ENCODE results near the gene RNF183. TPM values are rescaled to one million over a fixed set of nuclear protein-coding genes. Genes with fewer than 3 reads are reported as not detected.
"Not testable (repeated sequence)": the region's sequence is repeated elsewhere in the genome, so short reads cannot be mapped to it uniquely, and the experiment has no call there.

Gene RNF183
- total RNA-seq, 1 donor from 2014 or later = 0.26 TPM

DNA sequence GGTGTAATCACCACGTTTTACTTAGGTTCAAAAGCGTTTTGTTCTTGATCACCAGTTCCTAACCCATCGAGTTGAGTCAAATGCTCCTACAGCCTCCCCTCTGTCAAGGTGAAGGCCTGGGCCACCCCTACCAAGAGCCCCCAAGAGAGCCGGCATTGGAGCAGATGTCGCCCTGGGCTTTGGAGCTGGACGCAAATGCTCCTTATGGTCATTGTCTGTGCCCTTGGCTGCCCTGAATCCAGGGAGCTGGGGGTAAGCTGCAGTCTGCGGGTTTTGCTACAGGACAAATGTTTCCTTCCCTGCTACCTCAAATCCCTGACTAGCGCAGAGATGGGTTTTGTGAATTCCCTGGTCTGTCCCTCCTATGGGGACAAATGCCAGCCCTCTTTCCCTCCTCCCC, 4.9 kb downstream of the RNF183 start:
- TF ChIP-seq, protein P1, sequence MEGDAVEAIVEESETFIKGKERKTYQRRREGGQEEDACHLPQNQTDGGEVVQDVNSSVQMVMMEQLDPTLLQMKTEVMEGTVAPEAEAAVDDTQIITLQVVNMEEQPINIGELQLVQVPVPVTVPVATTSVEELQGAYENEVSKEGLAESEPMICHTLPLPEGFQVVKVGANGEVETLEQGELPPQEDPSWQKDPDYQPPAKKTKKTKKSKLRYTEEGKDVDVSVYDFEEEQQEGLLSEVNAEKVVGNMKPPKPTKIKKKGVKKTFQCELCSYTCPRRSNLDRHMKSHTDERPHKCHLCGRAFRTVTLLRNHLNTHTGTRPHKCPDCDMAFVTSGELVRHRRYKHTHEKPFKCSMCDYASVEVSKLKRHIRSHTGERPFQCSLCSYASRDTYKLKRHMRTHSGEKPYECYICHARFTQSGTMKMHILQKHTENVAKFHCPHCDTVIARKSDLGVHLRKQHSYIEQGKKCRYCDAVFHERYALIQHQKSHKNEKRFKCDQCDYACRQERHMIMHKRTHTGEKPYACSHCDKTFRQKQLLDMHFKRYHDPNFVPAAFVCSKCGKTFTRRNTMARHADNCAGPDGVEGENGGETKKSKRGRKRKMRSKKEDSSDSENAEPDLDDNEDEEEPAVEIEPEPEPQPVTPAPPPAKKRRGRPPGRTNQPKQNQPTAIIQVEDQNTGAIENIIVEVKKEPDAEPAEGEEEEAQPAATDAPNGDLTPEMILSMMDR (IDR thresholded peaks at IDR 0.05; ENCODE audit: insufficient read depth, low read length, severe bottlenecking) = no peak
- Histone ChIP-seq H3K27me3 (ENCODE audit: control insufficient read depth, insufficient read depth, low read length) (no peaks in the 10 kb centered on the region), H3K36me3 (ENCODE audit: control insufficient read depth, insufficient read depth, low read length) (peaks cover under 1% of the 10 kb centered on the region), H3K4me3 (ENCODE audit: low read depth, low read length) (no peak overlapping the region)
- no peak for DNase-seq (ENCODE audit: low read depth)
- FAIRE-seq = no peak

DNA sequence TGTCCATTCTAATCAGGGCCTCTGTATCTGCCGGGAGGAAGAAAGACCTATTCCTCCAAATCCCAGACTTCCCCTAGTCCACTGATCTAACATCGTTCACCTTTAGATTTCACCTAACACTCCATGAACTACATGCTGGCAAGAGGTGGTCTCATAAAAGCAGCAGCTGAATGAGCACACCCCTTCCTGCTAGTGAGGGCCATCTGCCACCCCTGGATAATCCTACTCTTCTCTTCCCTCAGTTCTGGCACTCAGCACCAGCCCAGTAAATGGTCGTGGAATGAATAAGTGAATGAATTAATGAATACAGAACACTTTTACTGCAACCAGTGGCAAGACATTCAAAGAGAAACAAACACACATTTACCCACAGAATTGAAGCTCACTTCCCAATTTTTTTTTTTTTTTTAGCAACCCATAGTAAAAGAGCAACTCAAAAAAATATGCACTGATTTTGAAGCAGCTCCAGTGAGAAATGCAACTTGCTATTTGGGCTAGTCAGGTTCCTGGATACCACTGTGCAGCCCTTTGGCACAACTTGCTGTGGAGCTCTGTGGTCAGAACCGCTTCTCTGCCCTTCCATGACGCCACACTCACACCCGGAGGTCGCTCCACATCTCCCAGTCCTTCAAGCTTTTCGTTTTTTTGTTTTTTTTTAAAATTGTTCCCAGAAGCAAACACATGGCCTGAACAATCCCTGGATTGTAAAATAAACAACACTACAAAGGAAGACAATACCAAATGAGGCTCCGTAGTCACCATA, 6.2 kb downstream of the RNF183 start:
- TF ChIP-seq, protein P1 (IDR thresholded peaks at IDR 0.05; ENCODE audit: insufficient read depth, low read length, severe bottlenecking) = no peak
- Histone ChIP-seq H3K4me3 (ENCODE audit: low read depth, low read length) (no peak overlapping the region), H3K27me3 (ENCODE audit: control insufficient read depth, insufficient read depth, low read length) (no peaks in the 10 kb centered on the region), H3K36me3 (ENCODE audit: control insufficient read depth, insufficient read depth, low read length) (peaks cover 4% of the 10 kb centered on the region)
- DNase-seq (ENCODE audit: low read depth) (no peak), FAIRE-seq (no peak)

DNA sequence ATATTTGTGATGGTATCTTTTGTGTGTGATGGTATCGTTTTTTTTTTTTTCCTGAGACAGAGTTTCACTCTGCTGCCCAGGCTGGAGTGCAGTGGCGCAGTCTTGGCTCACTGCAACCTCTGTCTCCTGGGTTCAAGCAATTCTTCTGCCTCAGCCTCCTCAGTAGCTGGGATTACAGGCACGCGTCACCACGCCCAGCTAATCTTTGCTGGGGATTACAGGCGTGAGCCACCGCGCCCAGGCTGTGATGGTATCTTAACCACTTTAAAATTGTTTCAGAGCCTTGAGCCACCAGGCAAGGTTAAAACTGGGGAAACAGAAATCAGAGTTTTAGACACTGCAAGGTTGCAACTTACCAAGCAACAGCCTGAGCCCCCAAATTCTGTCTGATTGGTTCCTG, 6.9 kb downstream of the RNF183 start:
- not testable (repeated sequence) for DNase-seq (ENCODE audit: low read depth); FAIRE-seq; H3K27me3 ChIP-seq (ENCODE audit: control insufficient read depth, insufficient read depth, low read length); H3K36me3 ChIP-seq (ENCODE audit: control insufficient read depth, insufficient read depth, low read length); H3K4me3 ChIP-seq (ENCODE audit: low read depth, low read length)

DNA sequence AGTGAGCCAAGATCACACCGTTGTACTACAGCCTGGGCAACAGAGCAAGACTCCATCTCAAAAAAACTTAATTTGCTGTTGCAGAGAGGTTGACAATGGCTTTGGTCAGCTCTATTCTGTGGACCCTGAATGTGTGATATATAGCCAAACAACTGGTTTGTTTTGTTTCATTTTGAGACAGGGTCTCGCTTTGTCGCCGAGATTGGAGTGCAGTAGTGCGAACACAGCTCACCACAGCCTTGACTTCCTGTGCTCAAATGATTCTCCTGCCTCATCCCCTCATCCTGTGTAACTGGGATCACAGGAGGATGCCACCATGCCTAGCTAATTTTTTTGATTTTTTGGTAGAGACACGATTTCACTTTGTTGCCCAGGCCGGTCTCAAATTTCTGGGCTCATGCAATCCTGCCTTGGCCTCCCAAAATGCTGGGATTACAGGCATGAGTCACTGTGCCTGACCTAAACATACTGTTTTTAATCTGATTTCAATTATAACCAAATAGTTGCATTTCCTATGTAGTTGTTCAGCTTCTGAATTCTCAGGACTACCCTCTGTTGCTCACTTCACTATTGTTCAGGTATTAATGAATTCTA, 9.8 kb downstream of the RNF183 start:
- no peak overlapping the region for H3K4me3 ChIP-seq (ENCODE audit: low read depth, low read length)

GRCh38 chr9:113290052-113290607, 13.0 kb downstream of the RNF183 start:
- peaks cover 22% of the 10 kb centered on the region for H3K36me3 ChIP-seq (ENCODE audit: control insufficient read depth, insufficient read depth, low read length)
- H3K27me3 ChIP-seq (ENCODE audit: control insufficient read depth, insufficient read depth, low read length) = no peaks in the 10 kb centered on the region
- DNase-seq (ENCODE audit: low read depth) (no peak), FAIRE-seq (no peak)
- TF ChIP-seq, protein P1 (IDR thresholded peaks at IDR 0.05; ENCODE audit: insufficient read depth, low read length, severe bottlenecking) = no peak
- no peak overlapping the region for H3K4me3 ChIP-seq (ENCODE audit: low read depth, low read length)

More for the DNA sequence above, 9.8 kb downstream of the RNF183 start:
- H3K27me3 ChIP-seq (ENCODE audit: control insufficient read depth, insufficient read depth, low read length) = no peaks in the 10 kb centered on the region
- peaks cover 14% of the 10 kb centered on the region for H3K36me3 ChIP-seq (ENCODE audit: control insufficient read depth, insufficient read depth, low read length)
- FAIRE-seq (no peak), DNase-seq (ENCODE audit: low read depth) (no peak)
- TF ChIP-seq, protein P1 (IDR thresholded peaks at IDR 0.05; ENCODE audit: insufficient read depth, low read length, severe bottlenecking) = no peak

GRCh38 chr9:113289091-113289490, 14.1 kb downstream of the RNF183 start:
- Histone ChIP-seq H3K27me3 (ENCODE audit: control insufficient read depth, insufficient read depth, low read length) (no peaks in the 10 kb centered on the region), H3K36me3 (ENCODE audit: control insufficient read depth, insufficient read depth, low read length) (peaks cover 22% of the 10 kb centered on the region), H3K4me3 (ENCODE audit: low read depth, low read length) (no peak overlapping the region)
- peak; percentile 7 for DNase-seq (ENCODE audit: low read depth)
- TF ChIP-seq, protein P1 (IDR thresholded peaks at IDR 0.05; ENCODE audit: insufficient read depth, low read length, severe bottlenecking) = no peak
- no peak for FAIRE-seq
